CD4-positive, CD25-positive, alpha-beta regulatory T cell (primary cell): ENCODE results near the gene MLPH. TPM values are rescaled to one million over a fixed set of nuclear protein-coding genes. Genes with fewer than 3 reads are reported as not detected.

Experiments
- ATAC-seq, 2 donors: fragments of 150-1000 bp; cut with Tn5 transposase; one replicate each; pipeline ENCODE4 v1.10.0; 2021; ENCODE audit warnings: low read depth in 2 of 2, moderate number of reproducible peaks in 2 of 2, moderate library complexity in 1 of 2
- DNase-seq, 3 donors: peaks; one replicate each; pipeline versions ENCODE4 v3.0.0 to v3.0.0-alpha.2; 2012 to 2022; ENCODE audit warnings: mixed read lengths in 1 of 3
- H3K27ac ChIP-seq: one replicate; pipeline ENCODE4 v1.7.0; 2013; ENCODE audit warnings: mild to moderate bottlenecking, low read length; ENCODE audit not compliant: insufficient read depth, poor library complexity, severe bottlenecking
- H3K27me3 ChIP-seq: one replicate; pipeline ENCODE4 v1.7.0; 2013; ENCODE audit warnings: low read length; ENCODE audit not compliant: control insufficient read depth, insufficient read depth
- H3K36me3 ChIP-seq: one replicate; pipeline ENCODE4 v1.7.0; 2013; ENCODE audit warnings: mild to moderate bottlenecking, low read length, moderate library complexity; ENCODE audit not compliant: control insufficient read depth, insufficient read depth
- H3K4me1 ChIP-seq: 2 replicates; pipeline ENCODE4 v1.7.0; 2013; ENCODE audit warnings: mild to moderate bottlenecking, low read length; ENCODE audit not compliant: insufficient read depth, control insufficient read depth, poor library complexity, severe bottlenecking
- H3K4me3 ChIP-seq: one replicate; pipeline ENCODE4 v1.7.0; 2013; ENCODE audit warnings: low read depth, mild to moderate bottlenecking, low read length, moderate library complexity
- H3K9me3 ChIP-seq, 2 experiments: 1 replicate in 1 of 2; 2 replicates in 1 of 2; pipeline ENCODE4 v1.7.0; 2013; ENCODE audit warnings: low read length in 2 of 2, mild to moderate bottlenecking in 1 of 2, moderate library complexity in 1 of 2; ENCODE audit not compliant: control insufficient read depth in 2 of 2
- H3K27ac Mint-ChIP-seq, 3 donors: one replicate each; pipeline ENCODE4 v1.8.0; 2020 to 2022; ENCODE audit warnings: mild to moderate bottlenecking in 3 of 3, mixed read lengths in 3 of 3, moderate library complexity in 2 of 3
- H3K27me3 Mint-ChIP-seq: one replicate; pipeline ENCODE4 v1.8.0; 2022; ENCODE audit warnings: mild to moderate bottlenecking, mixed read lengths
- H3K36me3 Mint-ChIP-seq: one replicate; pipeline ENCODE4 v1.8.0; 2020; ENCODE audit warnings: mixed read lengths
- H3K4me1 Mint-ChIP-seq, 4 donors: one replicate each; pipeline ENCODE4 v1.8.0; 2020 to 2022; ENCODE audit warnings: mixed read lengths in 4 of 4, mild to moderate bottlenecking in 1 of 4
- H3K4me3 Mint-ChIP-seq, 4 donors: one replicate each; pipeline ENCODE4 v1.8.0; 2020 to 2022; ENCODE audit warnings: mild to moderate bottlenecking in 4 of 4, mixed read lengths in 4 of 4, moderate library complexity in 3 of 4
- H3K9me3 Mint-ChIP-seq, 7 donors: one replicate each; pipeline ENCODE4 v1.8.0; 2020 to 2022; ENCODE audit warnings: mixed read lengths in 7 of 7, mild to moderate bottlenecking in 3 of 7, moderate library complexity in 2 of 7
- polyA plus RNA-seq, 4 donors: library from polyadenylated mRNA; unstranded; fragments of 300-500 nt; fragmentation: Illumina TruSeq; gene quantifications; one replicate each; pipeline ENCODE4 v1.2.3, GENCODE V29; 2021
- total RNA-seq: library from RNA; stranded (reverse); gene quantifications from one replicate; pipeline ENCODE4 v1.2.3, GENCODE V29; 2022

MLPH gene
- total and polyA plus RNA-seq, 5 donors from 2014 or later = 0.47 TPM; not detected in 4

DNA sequence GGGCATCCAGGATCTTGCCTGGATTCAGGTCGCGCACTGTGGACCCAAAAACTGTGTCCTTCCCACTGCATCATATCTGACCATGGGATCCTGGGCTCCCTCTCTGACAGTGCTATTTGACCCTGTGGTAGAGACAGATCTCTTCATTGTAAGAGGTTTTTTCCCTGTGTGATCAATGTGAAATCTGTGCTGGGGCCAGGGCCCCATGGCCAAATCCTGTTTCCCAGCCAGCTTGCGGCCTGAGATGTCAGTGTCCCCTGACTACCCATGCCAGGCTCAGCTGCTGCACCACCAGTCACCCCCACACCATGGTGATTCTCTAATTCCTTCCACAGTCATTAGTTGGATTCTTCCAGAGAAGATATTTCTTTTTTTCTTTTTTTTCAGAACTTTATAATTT lies 82.8 kb downstream of the MLPH start:
- peaks cover 5% of the 10 kb centered on the region for H3K4me1 ChIP-seq
- H3K9me3 Mint-ChIP-seq = no peaks in the 10 kb centered on the region
- no peaks in the 10 kb centered on the region for H3K36me3 Mint-ChIP-seq
- H3K36me3 ChIP-seq = no peaks in the 10 kb centered on the region
- no peak overlapping the region for H3K4me3 Mint-ChIP-seq
- H3K27me3 ChIP-seq = no peaks in the 10 kb centered on the region
- no peak overlapping the region for H3K27ac Mint-ChIP-seq
- no peak overlapping the region for H3K4me3 ChIP-seq
- no peak for DNase-seq
- peaks cover 0 to 6% (median 2%) of the 10 kb centered on the region in 4 donors for H3K4me1 Mint-ChIP-seq
- H3K9me3 ChIP-seq = no peaks in the 10 kb centered on the region
- H3K27ac ChIP-seq = no peak overlapping the region
- ATAC-seq = no peak
- peaks cover 5% of the 10 kb centered on the region for H3K27me3 Mint-ChIP-seq

GRCh38 chr2:237570776-237571335 lies 83.8 kb downstream of the MLPH start:
- Mint-ChIP-seq H3K36me3 (no peaks in the 10 kb centered on the region), H3K27ac (no peak overlapping the region), H3K4me3 (no peak overlapping the region), H3K9me3 (no peaks in the 10 kb centered on the region), H3K27me3 (peaks cover 5% of the 10 kb centered on the region), H3K4me1 (peaks cover 0 to 6% (median 2%) of the 10 kb centered on the region in 4 donors)
- no peak for DNase-seq
- H3K4me1 ChIP-seq = peaks cover 5% of the 10 kb centered on the region
- no peak for ATAC-seq
- H3K4me3 ChIP-seq = no peak overlapping the region
- no peaks in the 10 kb centered on the region for H3K9me3 ChIP-seq
- H3K27ac ChIP-seq = no peak overlapping the region
- H3K27me3 ChIP-seq = no peaks in the 10 kb centered on the region
- no peaks in the 10 kb centered on the region for H3K36me3 ChIP-seq

DNA sequence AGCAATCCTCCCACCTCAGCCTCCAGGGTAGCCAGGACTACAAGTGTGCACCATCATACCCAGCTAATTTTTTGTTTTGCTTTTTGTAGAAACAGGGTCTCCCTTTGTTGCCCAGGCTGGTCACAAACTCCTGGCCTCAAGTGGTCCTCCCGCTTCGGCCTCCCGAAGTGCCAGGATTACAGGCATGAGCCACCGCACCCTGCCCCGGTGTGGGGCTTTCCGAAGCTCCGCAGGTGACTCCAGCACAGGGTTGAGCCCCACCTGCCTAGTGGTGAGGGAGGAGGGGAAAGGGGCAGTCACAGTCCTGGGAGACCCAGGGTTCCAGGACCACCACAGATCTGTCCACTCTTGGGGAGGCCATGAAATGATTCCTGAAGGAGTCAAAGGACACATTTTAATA lies 84.5 kb downstream of the MLPH start:
- DNase-seq (no peak), ATAC-seq (no peak)
- peaks cover 0 to 6% (median 2%) of the 10 kb centered on the region in 4 donors for H3K4me1 Mint-ChIP-seq
- Histone ChIP-seq H3K9me3 (no peaks in the 10 kb centered on the region), H3K27me3 (no peaks in the 10 kb centered on the region), H3K27ac (no peak overlapping the region), H3K36me3 (no peaks in the 10 kb centered on the region), H3K4me1 (peaks cover 5% of the 10 kb centered on the region), H3K4me3 (no peak overlapping the region)
- no peak overlapping the region for H3K4me3 Mint-ChIP-seq
- H3K36me3 Mint-ChIP-seq = no peaks in the 10 kb centered on the region
- H3K27ac Mint-ChIP-seq = no peak overlapping the region
- H3K9me3 Mint-ChIP-seq = no peaks in the 10 kb centered on the region
- peaks cover 10% of the 10 kb centered on the region for H3K27me3 Mint-ChIP-seq

DNA sequence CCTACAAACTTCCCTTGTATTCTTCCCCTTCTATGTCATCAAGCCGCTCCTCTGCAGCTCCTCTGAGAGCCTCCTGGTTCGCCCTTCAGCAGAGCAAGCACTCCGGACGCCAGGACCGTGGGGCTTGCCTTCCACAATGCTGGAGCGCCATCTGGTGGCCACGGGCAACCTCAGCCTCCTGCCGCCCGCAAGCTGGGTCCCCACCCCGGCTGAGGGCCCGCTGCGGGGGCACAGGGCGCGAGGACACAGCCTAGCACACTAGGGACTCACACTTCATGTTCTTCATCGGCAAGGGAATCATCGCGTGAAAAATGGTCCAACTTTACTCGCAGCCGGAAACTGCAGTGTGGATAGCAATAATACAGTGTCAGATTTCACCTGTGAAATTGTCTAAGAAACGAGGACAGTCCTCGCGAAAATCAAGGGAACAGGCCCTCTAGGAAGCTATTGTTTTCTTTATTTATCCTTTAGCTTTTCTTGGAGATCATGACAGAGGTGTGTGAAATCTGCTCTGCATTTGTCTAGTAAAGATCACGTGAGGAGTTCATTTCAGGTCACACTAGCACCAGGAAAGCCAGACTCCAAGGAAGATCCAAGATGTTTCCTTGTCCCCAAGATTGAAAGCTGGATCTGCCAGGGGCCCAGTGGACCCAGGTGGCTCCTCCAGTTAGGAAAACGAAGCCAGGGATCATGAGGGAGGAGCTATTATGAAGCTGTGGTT lies 85.1 kb downstream of the MLPH start:
- no peaks in the 10 kb centered on the region for H3K9me3 Mint-ChIP-seq
- no peak overlapping the region for H3K27ac Mint-ChIP-seq

GRCh38 chr2:237572742-237573101 lies 85.7 kb downstream of the MLPH start:
- H3K27me3 Mint-ChIP-seq = peaks cover 11% of the 10 kb centered on the region
- no peak overlapping the region for H3K27ac Mint-ChIP-seq

More for the DNA sequence above, 85.1 kb downstream of the MLPH start:
- DNase-seq (peak; percentile 62 to 82 (median 75)), ATAC-seq (peak; percentile 79 to 86)
- Mint-ChIP-seq H3K4me1 (peaks cover 0 to 6% (median 2%) of the 10 kb centered on the region in 4 donors), H3K36me3 (no peaks in the 10 kb centered on the region), H3K4me3 (no peak overlapping the region), H3K27me3 (peaks cover 11% of the 10 kb centered on the region)
- Histone ChIP-seq H3K36me3 (no peaks in the 10 kb centered on the region), H3K4me1 (peaks cover 5% of the 10 kb centered on the region), H3K27ac (no peak overlapping the region), H3K9me3 (no peaks in the 10 kb centered on the region), H3K4me3 (no peak overlapping the region), H3K27me3 (no peaks in the 10 kb centered on the region)

GRCh38 chr2:237573721-237574415 lies 86.8 kb downstream of the MLPH start:
- no peaks in the 10 kb centered on the region for H3K36me3 ChIP-seq
- H3K27me3 ChIP-seq = no peaks in the 10 kb centered on the region
- peak overlapping the region in 1 of 3 donors; percentile 46 for H3K27ac Mint-ChIP-seq
- DNase-seq (no peak), ATAC-seq (no peak)
- H3K27me3 Mint-ChIP-seq = peaks cover 11% of the 10 kb centered on the region
- no peaks in the 10 kb centered on the region for H3K36me3 Mint-ChIP-seq
- no peaks in the 10 kb centered on the region for H3K9me3 ChIP-seq
- H3K27ac ChIP-seq = no peak overlapping the region
- H3K4me3 ChIP-seq = no peak overlapping the region
- no peaks in the 10 kb centered on the region for H3K9me3 Mint-ChIP-seq
- peaks cover 0 to 7% (median 3%) of the 10 kb centered on the region in 4 donors for H3K4me1 Mint-ChIP-seq
- no peak overlapping the region for H3K4me3 Mint-ChIP-seq
- peaks cover 5% of the 10 kb centered on the region for H3K4me1 ChIP-seq

More at GRCh38 chr2:237572742-237573101, 85.7 kb downstream of the MLPH start:
- no peak for ATAC-seq
- Histone ChIP-seq H3K27me3 (no peaks in the 10 kb centered on the region), H3K27ac (no peak overlapping the region), H3K36me3 (no peaks in the 10 kb centered on the region), H3K9me3 (no peaks in the 10 kb centered on the region), H3K4me1 (peaks cover 5% of the 10 kb centered on the region), H3K4me3 (no peak overlapping the region)
- no peak overlapping the region for H3K4me3 Mint-ChIP-seq
- peaks cover 0 to 6% (median 2%) of the 10 kb centered on the region in 4 donors for H3K4me1 Mint-ChIP-seq
- no peak for DNase-seq
- no peaks in the 10 kb centered on the region for H3K9me3 Mint-ChIP-seq
- H3K36me3 Mint-ChIP-seq = no peaks in the 10 kb centered on the region

DNA sequence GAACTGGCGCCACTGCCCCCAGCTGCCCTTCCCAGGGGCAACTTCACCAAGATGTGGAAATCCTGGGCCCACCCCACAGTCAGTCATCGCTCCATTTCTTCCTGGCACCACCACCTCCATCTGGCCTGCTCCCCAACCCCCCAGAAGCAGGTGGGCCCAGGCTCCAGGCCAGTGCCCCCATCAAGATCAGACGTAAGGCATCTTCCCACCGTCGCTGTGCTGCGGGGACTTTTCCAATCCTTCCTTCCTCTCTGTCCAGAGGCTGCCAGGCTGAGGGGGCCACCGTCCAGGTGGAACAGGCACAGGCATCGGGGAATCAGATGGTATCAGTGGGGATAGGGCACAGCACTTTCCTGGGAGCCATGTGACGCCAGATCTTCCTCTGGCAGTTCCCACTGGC lies 87.4 kb downstream of the MLPH start:
- peaks cover 0 to 7% (median 3%) of the 10 kb centered on the region in 4 donors for H3K4me1 Mint-ChIP-seq
- Histone ChIP-seq H3K27ac (no peak overlapping the region), H3K27me3 (no peaks in the 10 kb centered on the region), H3K36me3 (no peaks in the 10 kb centered on the region), H3K4me3 (no peak overlapping the region), H3K4me1 (peaks cover 5% of the 10 kb centered on the region), H3K9me3 (no peaks in the 10 kb centered on the region)
- H3K27ac Mint-ChIP-seq = peak overlapping the region in 1 of 3 donors; percentile 46
- ATAC-seq (no peak), DNase-seq (no peak)
- no peak overlapping the region for H3K4me3 Mint-ChIP-seq
- peaks cover 11% of the 10 kb centered on the region for H3K27me3 Mint-ChIP-seq
- no peaks in the 10 kb centered on the region for H3K36me3 Mint-ChIP-seq
- H3K9me3 Mint-ChIP-seq = no peaks in the 10 kb centered on the region
